Uterus (tissue), 4 donors: ENCODE results near the gene ZNF385C. TPM values are rescaled to one million over a fixed set of nuclear protein-coding genes. Genes with fewer than 3 reads are reported as not detected.

Experiments used
- DNase-seq, 2 donors: peaks; one replicate each; pipeline ENCODE4 v3.0.0-alpha.2; 2019 to 2020
- H3K27ac ChIP-seq, 2 donors: fragments of 200-600 bp; sonication (generic); 1 replicate in 1 of 2; 2 replicates in 1 of 2; pipeline ENCODE4 v1.5.1; 2016 to 2018
- H3K27me3 ChIP-seq, 2 donors: fragments of 200-600 bp; sonication (generic); one replicate each; pipeline ENCODE4 v1.5.1; 2018 to 2019; ENCODE audit warnings: control low read depth in 1 of 2
- H3K36me3 ChIP-seq, 2 donors: fragments of 200-600 bp; sonication (generic); one replicate each; pipeline ENCODE4 v1.5.1; 2019; ENCODE audit warnings: control low read depth in 1 of 2
- H3K4me1 ChIP-seq, 2 donors: fragments of 200-600 bp; sonication (generic); one replicate each; pipeline ENCODE4 v1.5.1; 2018 to 2019; ENCODE audit warnings: control low read depth in 1 of 2
- H3K4me3 ChIP-seq, 2 donors: fragments of 200-600 bp; sonication (generic); 1 replicate in 1 of 2; 2 replicates in 1 of 2; pipeline ENCODE4 v1.5.1; 2018 to 2019; ENCODE audit warnings: mild to moderate bottlenecking in 1 of 2
- H3K9me3 ChIP-seq, 2 donors: fragments of 200-600 bp; sonication (generic); one replicate each; pipeline ENCODE4 v1.5.1; 2019; ENCODE audit warnings: control low read depth in 1 of 2
- CTCF ChIP-seq, 4 experiments: fragments of 200-600 bp in 2 of 4; fragments of 450-650 bp in 2 of 4; sonication (generic) in 2 of 4; IDR thresholded peaks; one replicate each; pipeline ENCODE4 v1.5.1; 2016 to 2019; ENCODE audit warnings: antibody characterized with exemption in 4 of 4, mild to moderate bottlenecking in 2 of 4, moderate library complexity in 1 of 4
- POLR2A ChIP-seq, 2 donors: fragments of 450-650 bp; IDR thresholded peaks; one replicate each; pipeline ENCODE4 v1.6.1; 2016; ENCODE audit warnings: antibody characterized with exemption in 2 of 2, mild to moderate bottlenecking in 1 of 2, moderate library complexity in 1 of 2
- intact Hi-C: fragments of 100-400 bp; cut with DNase I; formaldehyde crosslinking; loops from one replicate; pipeline ENCODE4 v1.15.1; 2023; ENCODE audit warnings: low total_unique reads
- total RNA-seq, 4 donors: library from RNA; depleted of rRNA in 3 of 4; stranded (reverse); fragments of >200 nt in 3 of 4; gene quantifications; one replicate each; pipeline versions ENCODE4 v1.1.0 to v1.2.4, GENCODE V29; 2014 to 2023
- donor health status: DM: yes; HTN: yes; CAD: no.

ZNF385C gene
- total RNA-seq, 4 donors from 2014 or later: 0.48 to 1.0 TPM; not detected in 2

- intact Hi-C loops: no loop called here
- no peaks in the 10 kb centered on the region for H3K9me3 ChIP-seq
- no peaks in the 10 kb centered on the region for H3K36me3 ChIP-seq
- peaks cover 0 to 6% of the 10 kb centered on the region in 2 donors for H3K27me3 ChIP-seq
- no peak overlapping the region for H3K27ac ChIP-seq
- no peak for TF ChIP-seq POLR2A (IDR thresholded peaks at IDR 0.05)
- TF ChIP-seq CTCF (IDR thresholded peaks at IDR 0.05): no peak
- no peak for DNase-seq
- no peak overlapping the region for H3K4me3 ChIP-seq
- no peaks in the 10 kb centered on the region for H3K4me1 ChIP-seq
Measured at GRCh38 chr17:42056635-42057034, 41.6 kb downstream of the ZNF385C start.

- no peak for DNase-seq
- TF ChIP-seq POLR2A (IDR thresholded peaks at IDR 0.05) (no peak), CTCF (IDR thresholded peaks at IDR 0.05) (no peak)
- Histone ChIP-seq H3K27me3 (peaks cover 0 to 6% of the 10 kb centered on the region in 2 donors), H3K4me3 (no peak overlapping the region), H3K36me3 (no peaks in the 10 kb centered on the region), H3K9me3 (no peaks in the 10 kb centered on the region), H3K27ac (no peak overlapping the region), H3K4me1 (no peaks in the 10 kb centered on the region)
- intact Hi-C loops: no loop called here
Measured at GRCh38 chr17:42055496-42055895, 42.8 kb downstream of the ZNF385C start.

GRCh38 chr17:42055027-42055426 is 43.2 kb downstream of the ZNF385C start:
- no peak overlapping the region for H3K27ac ChIP-seq
- no peak overlapping the region for H3K4me3 ChIP-seq
- DNase-seq: no peak
- no peaks in the 10 kb centered on the region for H3K9me3 ChIP-seq
- TF ChIP-seq POLR2A (IDR thresholded peaks at IDR 0.05): no peak
- no peak for TF ChIP-seq CTCF (IDR thresholded peaks at IDR 0.05)
- peaks cover 0 to 6% of the 10 kb centered on the region in 2 donors for H3K27me3 ChIP-seq
- intact Hi-C loops: no loop called here
- H3K4me1 ChIP-seq: no peaks in the 10 kb centered on the region
- no peaks in the 10 kb centered on the region for H3K36me3 ChIP-seq

- no peak overlapping the region for H3K4me3 ChIP-seq
- no peaks in the 10 kb centered on the region for H3K36me3 ChIP-seq
- no peaks in the 10 kb centered on the region for H3K9me3 ChIP-seq
- intact Hi-C loops: no loop called here
- H3K4me1 ChIP-seq: no peaks in the 10 kb centered on the region
- peaks cover 0 to 6% of the 10 kb centered on the region in 2 donors for H3K27me3 ChIP-seq
- DNase-seq: no peak
- no peak overlapping the region for H3K27ac ChIP-seq
- TF ChIP-seq CTCF (IDR thresholded peaks at IDR 0.05) (no peak), POLR2A (IDR thresholded peaks at IDR 0.05) (no peak)
Measured at GRCh38 chr17:42053731-42054500, 44.4 kb downstream of the ZNF385C start.

GRCh38 chr17:42052346-42052877 is 45.9 kb downstream of the ZNF385C start:
- Histone ChIP-seq H3K4me1 (no peaks in the 10 kb centered on the region), H3K36me3 (no peaks in the 10 kb centered on the region), H3K27ac (no peak overlapping the region), H3K9me3 (no peaks in the 10 kb centered on the region), H3K4me3 (no peak overlapping the region), H3K27me3 (peaks cover 0 to 6% of the 10 kb centered on the region in 2 donors)
- TF ChIP-seq CTCF (IDR thresholded peaks at IDR 0.05): no peak
- no peak for TF ChIP-seq POLR2A (IDR thresholded peaks at IDR 0.05)
- no peak for DNase-seq
- intact Hi-C loops: no loop called here
